AG10803 (cell line): ENCODE measurements around the gene NAV3.

ENCODE experiments used
- DNase-seq: peaks from one replicate; pipeline ENCODE4 v3.0.0; 2010; ENCODE audit warnings: low read depth
- H3K4me3 ChIP-seq: 2 replicates; pipeline ENCODE4 v1.5.1; 2011; ENCODE audit warnings: mild to moderate bottlenecking, low read length, control low read depth
- TF ChIP-seq, protein P1 (sequence below): conservative IDR thresholded peaks from 2 replicates; pipeline ENCODE4 v1.5.1; 2011; ENCODE audit warnings: mild to moderate bottlenecking, low read length, control low read depth, inconsistent platforms

NAV3 gene

DNA sequence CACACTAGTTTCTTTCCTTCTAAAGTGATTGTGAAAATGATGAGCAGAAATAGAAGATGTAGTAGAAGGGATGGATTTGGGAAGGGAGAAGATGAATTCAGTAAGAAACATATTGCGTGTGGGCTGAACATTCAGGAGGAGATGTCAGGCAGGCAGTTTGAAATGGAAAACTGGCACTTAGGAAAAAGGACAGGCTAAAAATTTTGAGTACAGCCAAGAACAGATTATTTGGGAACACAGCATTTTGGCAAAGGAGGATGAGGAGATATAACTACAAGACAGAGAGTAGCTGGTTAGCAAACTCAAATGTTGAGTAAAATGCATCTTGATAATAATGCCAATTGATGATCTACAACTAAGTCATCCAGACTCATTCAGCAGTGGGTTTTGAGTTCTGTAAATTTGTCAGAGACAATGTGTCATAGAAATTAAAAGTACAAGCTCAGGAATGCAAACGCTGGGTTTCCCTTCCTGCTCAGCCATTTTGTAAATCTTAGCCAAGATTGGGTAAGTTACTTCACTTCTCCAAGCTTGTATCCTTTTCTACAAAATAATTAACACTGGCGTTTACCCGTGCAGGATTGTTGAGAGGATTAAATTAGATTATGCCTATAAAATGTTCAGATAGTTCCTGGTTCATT, 255.0 kb downstream of the NAV3 start:
- DNase-seq: peak; percentile 73
- TF ChIP-seq, protein P1, sequence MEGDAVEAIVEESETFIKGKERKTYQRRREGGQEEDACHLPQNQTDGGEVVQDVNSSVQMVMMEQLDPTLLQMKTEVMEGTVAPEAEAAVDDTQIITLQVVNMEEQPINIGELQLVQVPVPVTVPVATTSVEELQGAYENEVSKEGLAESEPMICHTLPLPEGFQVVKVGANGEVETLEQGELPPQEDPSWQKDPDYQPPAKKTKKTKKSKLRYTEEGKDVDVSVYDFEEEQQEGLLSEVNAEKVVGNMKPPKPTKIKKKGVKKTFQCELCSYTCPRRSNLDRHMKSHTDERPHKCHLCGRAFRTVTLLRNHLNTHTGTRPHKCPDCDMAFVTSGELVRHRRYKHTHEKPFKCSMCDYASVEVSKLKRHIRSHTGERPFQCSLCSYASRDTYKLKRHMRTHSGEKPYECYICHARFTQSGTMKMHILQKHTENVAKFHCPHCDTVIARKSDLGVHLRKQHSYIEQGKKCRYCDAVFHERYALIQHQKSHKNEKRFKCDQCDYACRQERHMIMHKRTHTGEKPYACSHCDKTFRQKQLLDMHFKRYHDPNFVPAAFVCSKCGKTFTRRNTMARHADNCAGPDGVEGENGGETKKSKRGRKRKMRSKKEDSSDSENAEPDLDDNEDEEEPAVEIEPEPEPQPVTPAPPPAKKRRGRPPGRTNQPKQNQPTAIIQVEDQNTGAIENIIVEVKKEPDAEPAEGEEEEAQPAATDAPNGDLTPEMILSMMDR: no peak
- no peak overlapping the region for H3K4me3 ChIP-seq

DNA sequence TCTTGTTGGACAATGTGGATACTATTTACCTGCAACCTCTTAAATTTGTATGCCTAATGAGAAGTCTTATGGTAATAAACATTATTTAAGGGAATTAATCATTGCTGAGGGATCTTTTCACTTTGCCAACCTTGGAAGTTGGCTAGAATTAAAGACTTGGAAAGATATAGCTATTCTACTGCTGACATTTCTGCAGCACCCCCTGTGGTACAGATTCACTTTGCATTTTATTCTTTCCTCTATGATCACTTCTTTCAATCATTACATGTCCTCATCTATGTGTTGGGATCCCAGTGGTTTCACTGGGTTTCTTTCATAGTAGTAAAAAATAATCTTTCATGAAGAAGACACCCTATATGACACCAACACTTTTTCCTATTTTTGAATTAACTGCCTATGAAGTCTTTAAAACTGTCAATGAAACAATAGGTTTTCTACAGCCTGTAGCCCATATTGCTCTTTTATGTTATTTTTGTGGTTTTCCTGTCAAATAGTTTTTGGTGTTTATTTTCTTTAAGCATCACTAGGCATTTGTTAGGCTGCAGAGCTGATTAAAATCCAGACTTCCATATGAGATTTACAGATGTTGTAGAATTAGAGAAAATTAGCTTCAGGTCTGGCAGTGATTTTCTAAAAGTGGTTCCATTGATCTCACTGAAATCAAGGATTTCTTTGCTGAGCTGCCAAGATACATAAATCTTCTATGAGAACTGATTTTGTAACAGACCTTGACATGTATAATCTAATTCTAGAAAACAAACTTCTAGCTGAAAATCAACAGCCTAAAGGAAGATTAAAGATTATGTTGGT, 256.1 kb downstream of the NAV3 start:
- H3K4me3 ChIP-seq: no peak overlapping the region
- TF ChIP-seq, protein P1: peak; percentile 18; the same call in 1 of the 2 replicates
- DNase-seq: no peak

DNA sequence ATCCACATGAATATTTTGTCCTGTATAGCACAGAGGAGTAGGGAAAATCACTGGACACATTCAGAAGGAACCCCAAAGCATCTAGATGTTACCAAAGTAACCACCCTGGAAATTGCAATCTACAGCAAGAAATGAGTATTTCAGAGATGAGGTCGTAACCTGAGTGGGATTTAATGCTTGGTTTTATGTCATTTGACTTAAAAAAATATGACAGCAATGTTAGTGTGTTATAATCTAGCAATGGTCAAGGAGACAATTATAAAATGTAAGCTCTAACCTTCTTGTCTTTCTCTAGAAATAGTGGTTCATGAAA, 256.6 kb downstream of the NAV3 start:
- TF ChIP-seq, protein P1: no peak
- peak; percentile 51 for DNase-seq
- no peak overlapping the region for H3K4me3 ChIP-seq

DNA sequence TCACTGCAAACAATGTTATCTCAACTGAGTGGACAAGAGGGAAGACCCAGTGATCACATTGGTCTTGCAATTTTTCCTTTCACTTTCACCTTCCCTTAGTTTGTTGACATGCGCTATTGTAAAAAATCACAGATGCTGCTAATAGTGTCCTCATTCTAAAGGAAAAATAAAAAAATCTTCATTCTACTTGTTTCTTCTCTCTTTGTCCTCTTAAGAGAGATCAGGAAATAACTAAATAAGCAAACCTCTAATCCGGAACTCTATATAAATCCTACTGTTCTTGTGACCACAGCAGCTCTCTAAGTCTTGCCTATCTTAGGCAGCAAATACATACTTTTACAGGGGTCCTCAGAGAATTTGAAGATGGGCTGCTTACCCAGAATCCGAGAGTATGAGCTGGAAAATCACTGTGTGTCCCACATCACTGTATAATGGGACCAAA, 257.7 kb downstream of the NAV3 start:
- H3K4me3 ChIP-seq: peak overlapping the region; percentile 23
- TF ChIP-seq, protein P1: no peak

DNA sequence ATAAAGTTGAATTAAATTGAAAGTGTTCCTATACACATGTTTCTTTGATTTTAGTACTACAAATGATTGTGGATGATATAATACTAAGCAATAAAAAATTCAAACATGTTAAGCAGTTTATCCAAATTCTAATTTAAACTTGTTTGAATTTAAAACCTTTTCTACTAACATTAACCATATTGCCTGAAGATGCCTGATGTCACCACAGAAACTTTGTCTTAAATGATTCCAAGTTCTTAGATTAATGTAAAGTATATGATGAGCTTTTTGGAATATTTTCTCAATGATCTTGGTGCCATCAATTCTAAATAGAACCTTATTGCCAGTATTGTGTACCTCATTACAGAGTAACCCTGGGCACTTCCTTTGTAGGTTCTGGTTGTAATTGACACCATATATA, 259.6 kb downstream of the NAV3 start:
- H3K4me3 ChIP-seq: no peak overlapping the region
- DNase-seq: no peak
- TF ChIP-seq, protein P1: no peak

More for the DNA sequence above, 257.7 kb downstream of the NAV3 start:
- DNase-seq: peak; percentile 9

DNA sequence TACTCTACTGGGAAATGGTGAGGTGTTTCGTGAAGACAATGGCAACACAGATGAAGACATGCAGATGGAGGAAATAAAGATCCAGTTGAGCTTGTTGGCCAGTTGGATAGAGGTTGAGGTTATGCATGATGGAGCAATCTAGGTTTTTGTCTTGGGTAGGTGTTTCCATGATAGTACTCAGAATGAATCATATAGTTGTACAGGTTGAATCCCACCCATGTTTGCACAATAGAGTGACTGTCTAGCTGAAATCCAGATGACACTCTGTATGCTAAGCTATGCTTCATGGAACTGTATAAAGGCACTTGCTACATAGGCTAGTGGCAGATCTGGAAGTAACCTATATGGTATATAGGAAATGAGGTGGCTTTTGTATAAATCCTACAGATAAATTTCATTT, 264.9 kb downstream of the NAV3 start:
- no peak for DNase-seq

More for the DNA sequence above, 264.9 kb downstream of the NAV3 start:
- TF ChIP-seq, protein P1: no peak
- H3K4me3 ChIP-seq: no peak overlapping the region
